GM18867 (cell line): Measurements from ENCODE around the gene C10orf67.

Source experiments
- ATAC-seq: cut with Tn5 transposase; IDR thresholded peaks from one replicate; pipeline ENCODE4 v1.9.1; 2021; ENCODE audit warnings: mild to moderate bottlenecking, moderate library complexity; ENCODE audit not compliant: unreplicated experiment

C10orf67 gene

GRCh38 chr10:23174074-23174976 is 170.3 kb downstream of the C10orf67 start:
- no peak for ATAC-seq

- ATAC-seq = no peak
Observed at GRCh38 chr10:23173214-23174073, 171.2 kb downstream of the C10orf67 start.

GRCh38 chr10:23172429-23173213 is 172.0 kb downstream of the C10orf67 start:
- no peak for ATAC-seq

GRCh38 chr10:23171232-23171876 is 173.2 kb downstream of the C10orf67 start:
- no peak for ATAC-seq

- ATAC-seq = peak; percentile 66
Observed at GRCh38 chr10:23158370-23158769, 186.2 kb downstream of the C10orf67 start.

GRCh38 chr10:23157691-23158369 is 186.8 kb downstream of the C10orf67 start:
- ATAC-seq = peak; percentile 63

GRCh38 chr10:23157239-23157681 is 187.3 kb downstream of the C10orf67 start:
- peak; percentile 71 for ATAC-seq

GRCh38 chr10:23156447-23157150 is 188.0 kb downstream of the C10orf67 start:
- no peak for ATAC-seq

GRCh38 chr10:23155169-23155568 is 189.4 kb downstream of the C10orf67 start:
- ATAC-seq = no peak
